NCI-H2107 treated with DMSO at 0.1 percent for 48 hours (cell line): Measurements from ENCODE around the gene TNP2.

Source experiments
- DNase-seq: peaks from one replicate; lab custom pipeline; 2025; ENCODE audit not compliant: unreplicated experiment; lab: John Stamatoyannopoulos, UW

Gene TNP2

DNA sequence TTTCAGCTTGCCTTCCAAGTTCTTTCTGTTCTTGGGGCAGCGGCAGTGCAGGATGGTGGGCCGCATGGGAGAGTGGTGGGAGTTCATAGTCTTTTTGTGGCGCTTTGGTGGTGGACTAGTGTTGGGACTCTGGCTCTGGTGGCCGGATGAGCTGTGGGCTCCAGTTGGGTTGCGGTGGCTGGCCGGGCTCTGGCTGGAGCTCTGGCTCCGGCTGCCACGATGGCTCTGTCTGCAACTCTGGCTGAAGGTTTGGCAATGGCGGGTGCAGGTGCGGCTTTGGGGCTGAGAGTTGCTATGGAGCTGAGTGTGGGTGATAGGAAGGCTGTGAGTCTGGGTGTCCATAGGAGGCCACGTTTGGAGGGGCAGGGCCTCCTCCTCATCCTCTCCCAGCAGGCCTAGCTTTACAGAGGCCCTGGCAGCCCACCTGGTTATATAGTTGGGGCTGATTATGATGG is at the start of gene TNP2:
TSS of gene TNP2 (minus strand) at position 405 of the 455 bp plus-strand sequence. CDS start at position 342, 63 bp downstream.
- DNase-seq: no peak

DNA sequence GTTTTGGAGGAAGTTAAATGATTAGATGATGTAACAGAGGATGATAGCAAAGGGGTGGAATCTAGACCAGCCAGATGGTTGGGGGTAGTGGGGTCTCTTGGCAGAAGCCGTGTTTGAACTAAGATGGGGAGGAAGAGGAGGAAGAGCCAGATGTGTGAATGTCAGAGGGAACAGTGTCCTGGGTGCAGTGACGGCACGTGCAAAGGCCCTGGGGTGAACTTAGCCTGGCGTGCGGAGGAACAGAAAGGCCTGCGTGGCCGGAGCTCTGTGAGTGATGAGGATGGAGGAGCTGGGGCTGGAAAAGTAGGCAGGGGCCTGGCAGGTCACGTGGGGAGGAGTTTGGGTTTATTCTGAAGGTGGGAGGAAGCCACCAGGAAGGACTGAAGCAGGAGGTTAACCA is 49.7 kb upstream of the TNP2 start:
- no peak for DNase-seq

DNA sequence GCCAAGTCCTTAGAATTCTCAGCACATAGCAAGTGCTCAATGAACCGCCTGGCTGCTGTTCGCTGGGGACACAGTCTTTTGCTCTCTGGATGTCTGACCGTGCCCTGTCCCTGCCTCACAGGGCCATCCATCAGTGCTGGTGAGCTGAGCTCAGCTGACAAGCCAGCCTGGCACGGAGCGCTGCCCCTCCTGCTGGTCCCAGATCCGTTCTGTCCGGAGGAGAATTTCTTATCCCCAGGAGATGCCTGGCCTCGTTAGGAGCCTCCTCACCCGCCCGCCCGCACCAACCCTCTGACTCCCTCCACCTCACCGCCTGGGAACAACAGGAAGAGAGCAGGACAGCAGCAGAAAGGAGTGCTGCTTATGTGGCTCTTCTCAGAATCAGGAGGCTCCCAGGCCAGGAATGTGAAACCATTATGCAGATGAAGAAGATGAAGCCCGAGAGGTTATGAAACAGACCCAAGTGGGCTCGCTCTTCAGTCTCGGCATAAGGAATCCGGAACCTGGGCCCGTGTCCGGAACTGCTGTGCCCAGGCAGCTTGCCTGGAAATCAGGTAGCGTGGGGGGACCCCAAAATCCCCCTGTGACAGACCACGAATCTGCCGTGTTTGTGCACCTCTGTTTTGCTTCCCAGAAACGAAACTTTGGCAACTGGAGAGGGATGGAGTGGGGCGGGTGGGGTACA is 47.3 kb upstream of the TNP2 start:
- no peak for DNase-seq

DNA sequence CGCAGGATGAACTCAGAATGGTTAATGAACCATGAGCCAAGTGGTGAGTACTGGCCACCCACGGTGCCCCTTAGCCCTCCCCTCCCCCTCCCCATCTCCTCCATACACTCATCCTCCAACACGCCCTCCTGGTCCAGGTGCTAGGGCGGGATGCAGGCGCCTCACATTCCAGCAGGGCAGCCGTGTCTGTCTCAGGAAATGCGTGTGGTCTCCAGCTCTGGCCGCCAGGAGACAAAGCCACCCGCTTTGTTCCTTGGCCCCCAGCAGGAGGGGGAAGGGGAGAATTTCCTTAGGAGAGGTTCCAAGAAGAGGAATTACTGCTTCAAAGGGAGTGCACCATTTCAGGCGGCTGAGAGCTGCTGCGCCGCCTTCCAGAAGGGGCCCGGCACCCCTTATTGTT is 46.4 kb upstream of the TNP2 start:
- DNase-seq: no peak

DNA sequence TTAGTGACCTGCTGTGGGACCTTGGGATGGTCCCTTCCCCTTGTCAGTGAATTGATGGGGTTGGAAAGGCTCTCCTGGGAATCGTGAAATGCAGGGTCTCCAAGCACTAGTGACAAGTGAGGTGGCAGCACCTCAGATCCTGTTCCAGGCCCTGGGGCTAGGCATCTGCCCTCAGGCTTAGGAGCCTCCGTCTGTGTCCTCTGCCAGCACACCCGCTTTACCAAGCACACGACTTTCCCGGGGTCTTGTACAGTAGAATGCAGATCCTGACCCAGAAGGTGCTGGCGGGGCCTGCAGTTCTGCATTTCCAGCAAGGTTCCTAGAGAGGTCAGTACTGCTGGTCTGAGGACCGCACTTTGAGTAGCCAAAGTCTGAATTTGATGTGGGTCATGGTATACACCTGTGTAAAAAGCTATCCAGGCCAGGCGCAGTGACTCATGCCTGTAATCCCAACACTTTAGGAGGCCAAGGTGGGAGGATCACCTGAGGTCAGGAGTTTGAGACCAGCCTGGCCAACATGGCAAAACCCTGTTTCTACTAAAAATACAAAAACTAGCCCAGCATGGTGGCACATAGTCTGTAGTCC is 45.3 kb upstream of the TNP2 start:
- DNase-seq: no peak

DNA sequence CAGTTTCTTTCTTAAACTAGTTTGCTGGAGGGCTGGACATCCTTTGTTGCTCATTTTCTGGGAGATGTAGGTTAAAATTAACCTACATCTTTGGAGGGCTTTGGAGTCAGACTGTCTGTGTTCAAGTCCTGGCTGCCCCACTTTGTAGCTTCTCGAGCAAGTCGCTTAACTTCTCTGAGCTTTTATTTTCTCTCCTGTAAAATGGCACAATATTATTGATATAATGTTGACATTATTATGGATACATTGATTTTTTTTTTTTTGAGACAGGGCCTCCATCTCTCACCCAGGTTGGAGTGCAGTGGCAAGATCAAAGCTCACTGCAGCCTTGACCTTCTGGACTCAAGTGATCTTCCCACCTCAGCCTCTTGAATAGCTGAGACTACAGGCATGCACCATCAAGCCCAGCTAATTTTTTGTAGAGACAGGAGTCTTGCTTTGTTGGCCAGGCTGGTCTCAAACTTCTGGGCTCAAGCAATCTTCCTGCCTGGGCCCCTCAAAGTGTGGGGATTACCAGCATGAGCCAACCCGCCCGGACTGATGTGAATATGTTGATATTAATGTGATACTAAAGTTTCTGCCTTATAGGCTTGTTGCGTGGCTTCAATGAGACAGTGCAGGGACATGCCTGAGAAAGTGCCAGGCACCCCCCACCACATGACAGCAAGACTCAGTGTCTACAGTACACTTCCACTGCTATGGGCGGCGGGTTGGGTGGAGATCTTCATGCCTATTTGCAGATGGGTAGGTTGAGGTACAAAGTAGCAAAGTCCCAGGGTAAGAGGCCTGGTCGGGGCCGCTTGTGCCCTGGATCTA is 44.6 kb upstream of the TNP2 start:
- DNase-seq: no peak

DNA sequence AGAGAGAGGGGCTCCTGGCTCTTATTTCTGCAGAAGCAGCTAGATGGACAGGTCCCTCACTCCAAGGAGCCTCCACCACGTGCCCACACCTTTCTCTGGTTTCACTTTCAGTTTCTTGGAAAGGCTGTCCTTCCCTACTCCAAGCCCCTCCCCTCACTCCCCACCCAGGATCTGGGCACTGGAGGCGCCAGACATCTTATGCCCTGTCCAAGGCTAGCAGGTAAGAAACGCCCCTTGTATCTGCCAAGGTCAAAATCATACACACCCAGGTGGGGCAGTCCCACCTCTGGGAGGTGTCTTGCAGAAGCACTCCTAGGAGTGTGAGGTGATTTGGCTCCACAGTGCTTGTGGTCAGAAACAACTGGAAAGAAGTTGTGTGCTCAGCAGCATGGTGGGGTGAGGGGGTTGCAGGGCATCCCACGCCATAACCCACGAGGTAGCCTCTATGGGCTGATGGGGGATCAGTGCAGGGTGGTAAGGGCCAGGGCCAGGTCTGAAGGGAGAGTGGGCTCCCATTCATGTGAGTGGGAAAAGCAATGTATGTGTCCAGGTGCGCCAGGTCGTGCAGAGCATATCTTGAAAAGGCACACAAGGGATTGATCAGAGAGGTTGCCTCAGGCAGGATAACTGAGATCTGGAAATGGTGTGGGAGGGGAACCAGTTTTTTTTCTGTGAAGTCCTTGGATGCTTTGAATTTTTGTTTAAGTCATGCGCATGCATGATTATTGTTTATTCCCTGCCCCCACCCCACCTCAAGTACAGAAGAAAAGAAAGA is 43.8 kb upstream of the TNP2 start:
- no peak for DNase-seq

DNA sequence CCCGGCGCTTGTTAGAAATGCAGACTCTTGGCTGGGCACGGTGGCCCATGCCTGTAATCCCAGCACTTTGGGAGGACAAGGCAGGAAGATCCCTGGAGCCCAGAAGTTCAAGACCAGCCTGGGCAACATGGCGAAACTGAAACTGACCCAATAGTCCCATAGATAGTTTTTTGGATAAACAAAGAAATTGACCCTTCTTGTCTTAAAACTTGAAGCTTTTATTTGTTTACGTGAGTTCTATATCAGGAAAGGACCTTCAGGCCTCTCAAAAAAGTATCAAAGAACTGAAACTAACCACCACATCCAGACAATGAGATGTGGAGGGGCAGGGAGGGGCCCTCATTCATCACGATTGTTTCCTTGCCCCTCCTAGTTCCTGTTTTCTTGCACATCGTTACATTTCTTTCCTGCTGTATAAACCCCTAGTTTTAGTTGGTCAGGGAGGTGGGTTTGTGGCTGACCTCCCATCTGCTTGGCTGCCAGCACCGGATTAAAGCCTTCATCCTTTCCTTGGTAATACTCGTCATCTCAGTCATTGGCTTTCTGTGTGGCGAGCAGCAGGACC is 42.0 kb upstream of the TNP2 start:
- no peak for DNase-seq

DNA sequence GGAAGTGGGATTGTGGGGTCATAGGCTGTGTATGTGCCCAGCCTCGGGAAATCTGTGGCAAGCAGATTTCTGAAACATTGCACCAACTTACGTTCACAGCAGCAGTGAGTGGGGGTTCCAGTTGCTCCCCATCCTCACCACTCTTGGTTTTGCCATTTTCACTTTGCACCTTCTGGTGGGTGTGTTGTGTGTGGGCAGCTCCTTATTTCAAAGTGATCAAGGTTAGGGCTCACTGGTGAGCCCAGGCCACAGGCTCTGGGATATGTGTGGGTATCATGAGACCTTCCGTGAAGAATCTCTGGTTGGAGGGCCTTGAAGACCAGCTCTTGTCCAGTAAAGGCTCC is 41.5 kb upstream of the TNP2 start:
- no peak for DNase-seq

DNA sequence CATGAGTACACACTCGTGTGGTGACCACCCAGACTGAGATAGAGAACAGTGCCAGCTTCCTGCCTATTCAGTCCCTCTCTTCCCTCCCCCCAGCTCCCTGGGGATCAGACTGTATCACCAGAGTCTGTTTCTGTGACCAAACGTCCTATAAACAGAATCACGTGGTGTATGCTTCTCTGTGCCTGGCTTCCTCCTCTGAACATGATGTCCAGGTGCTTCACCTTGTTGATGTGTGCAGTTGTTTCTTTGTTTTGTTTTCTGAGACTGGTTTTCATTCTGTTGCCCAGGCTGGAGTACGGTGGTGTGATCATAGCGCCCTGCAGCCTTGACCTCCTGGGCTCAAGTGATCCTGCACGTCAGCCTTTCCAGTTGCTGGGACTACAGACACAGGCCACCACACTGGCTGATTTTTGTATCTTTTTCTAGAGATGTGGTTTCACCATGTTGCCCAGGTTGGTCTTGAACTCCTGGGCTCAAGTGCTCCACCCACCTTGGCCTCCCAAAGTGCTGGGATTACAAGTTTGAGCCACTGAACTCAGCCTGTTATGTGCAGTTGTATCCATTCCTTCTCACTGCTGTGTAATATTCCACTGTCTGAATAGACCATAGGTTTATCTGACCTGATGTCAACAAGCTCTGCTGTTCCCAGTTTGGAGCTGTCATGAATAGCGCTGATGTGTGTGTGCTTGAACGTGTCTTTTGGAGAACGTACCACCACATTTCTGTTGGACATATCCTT is 40.9 kb upstream of the TNP2 start:
- peak; percentile 34 for DNase-seq

DNA sequence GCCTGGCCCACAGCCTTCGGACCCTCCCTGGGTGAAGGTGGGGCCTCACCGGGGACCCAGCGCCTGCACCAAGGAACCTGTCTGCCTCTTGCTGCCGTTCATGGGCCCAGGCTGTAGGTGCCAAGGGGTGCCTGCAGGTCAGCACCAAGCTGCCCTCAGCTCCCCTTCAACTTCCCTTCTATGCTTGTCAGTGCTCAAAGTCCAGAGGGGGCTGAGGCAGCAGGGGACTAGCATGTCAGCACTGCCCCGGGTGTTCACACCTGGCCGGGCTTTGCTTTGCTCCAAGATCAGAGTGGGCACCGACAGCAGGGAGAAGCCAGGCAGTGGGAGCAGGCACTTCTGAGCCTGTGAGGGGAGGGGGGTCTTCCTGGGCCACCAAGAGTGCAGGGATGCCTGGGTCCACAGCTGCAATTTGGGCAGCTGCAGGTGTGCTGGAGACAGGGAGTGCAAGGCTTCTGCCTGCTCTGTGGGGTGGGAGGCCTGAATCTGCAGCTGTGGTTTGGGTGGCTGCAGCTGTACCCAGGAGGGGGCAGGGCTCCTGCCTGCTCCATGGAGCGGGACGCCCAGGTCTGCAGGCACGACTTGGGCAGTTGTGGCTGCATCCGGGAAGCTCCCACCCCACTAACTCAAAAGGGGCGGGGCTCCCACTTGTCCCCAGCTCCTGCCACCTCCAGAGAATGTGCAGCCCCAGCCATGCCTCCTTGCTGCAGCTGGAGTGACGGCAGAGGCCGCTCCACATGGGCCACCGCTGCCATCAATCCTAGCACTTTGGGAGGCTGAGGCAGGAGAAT is 39.6 kb upstream of the TNP2 start:
- DNase-seq: no peak

DNA sequence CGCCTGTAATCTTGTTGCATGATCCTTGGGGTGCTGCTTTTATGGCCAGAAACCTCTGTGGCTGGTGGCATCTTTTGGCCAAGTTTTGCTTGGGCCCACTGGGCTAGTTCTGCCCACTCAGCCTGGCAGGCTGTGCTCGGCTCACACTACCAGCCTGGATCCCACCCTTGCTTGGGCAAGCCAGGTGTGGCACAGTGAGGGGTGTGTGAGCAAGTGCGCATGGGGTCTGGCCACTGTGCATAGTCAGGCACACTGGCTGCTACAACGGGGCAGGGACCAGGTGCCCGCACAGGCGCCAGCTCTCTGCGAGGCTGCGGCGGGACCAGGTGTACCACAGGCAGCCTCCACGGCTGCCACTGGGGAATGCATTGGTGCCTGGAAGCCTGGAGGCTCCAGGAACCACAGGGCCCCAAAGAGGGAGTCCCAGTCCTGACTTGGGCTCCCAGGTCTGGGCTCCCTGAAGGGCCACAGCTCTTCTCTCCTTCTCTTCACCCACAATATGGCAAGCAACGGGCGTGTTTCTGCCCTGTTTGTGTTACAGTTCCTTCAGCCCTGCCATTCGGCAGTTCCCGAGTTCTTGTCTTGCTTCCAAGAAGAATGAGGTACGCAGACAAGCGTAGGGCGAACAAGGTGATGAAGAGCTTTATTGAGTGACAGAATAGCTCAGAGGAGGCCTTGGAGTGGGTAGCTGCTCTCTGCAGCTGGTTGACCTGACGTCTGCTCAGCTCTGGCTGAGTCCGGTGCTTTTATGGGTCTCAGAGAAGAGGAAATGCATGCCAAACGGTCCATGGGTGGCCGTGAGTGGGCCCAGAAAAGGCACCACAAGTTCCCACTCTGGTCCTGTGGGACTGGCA is 38.7 kb upstream of the TNP2 start:
- no peak for DNase-seq

DNA sequence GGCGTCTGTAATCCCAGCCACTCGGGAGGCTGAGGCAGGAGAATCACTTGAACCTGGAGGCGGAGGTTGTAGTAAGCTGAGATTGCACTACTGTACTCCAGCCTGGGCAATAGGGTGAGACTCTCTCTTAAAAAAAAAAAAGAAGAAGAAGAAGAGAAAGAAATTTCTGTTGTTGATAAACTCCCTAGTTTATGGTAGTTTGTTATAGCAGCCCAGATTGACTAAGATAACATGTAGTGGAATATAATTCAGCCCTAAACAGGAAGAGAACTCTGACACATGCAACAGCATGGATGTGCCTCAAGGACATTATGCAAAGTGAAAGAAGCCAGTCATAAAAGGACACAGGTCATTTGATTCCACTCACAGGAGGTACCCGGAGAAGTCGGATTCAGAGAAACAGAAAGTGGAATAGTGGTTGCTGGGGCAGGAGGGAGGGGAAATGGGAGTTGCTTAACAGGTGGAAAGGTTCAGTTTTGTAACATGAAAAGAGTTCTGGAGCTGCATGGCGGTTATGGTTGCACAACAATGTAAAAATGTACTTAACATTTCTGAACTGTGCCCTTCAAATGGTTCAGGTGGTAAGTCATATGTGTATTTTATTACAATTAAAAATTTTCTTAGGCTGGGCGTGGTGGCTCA is 38.0 kb upstream of the TNP2 start:
- DNase-seq: no peak

DNA sequence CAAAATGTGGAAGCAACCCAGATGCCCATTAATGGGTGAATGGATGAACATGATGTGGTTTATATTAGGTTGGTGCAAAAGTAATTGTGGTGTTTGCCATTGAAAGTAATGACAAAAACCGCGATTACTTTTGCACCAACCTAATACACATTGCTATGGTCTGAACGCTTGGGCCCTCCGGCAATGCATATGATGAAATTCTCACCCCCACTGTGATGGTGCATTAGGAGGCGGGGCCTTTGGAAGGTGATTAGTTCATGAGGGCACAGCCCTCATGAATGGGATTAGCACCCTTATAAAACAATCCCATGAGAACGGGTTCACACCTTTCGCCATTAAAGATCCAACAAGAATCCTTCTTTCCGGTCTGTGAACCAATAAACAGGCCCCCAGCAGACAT is 37.3 kb upstream of the TNP2 start:
- no peak for DNase-seq

DNA sequence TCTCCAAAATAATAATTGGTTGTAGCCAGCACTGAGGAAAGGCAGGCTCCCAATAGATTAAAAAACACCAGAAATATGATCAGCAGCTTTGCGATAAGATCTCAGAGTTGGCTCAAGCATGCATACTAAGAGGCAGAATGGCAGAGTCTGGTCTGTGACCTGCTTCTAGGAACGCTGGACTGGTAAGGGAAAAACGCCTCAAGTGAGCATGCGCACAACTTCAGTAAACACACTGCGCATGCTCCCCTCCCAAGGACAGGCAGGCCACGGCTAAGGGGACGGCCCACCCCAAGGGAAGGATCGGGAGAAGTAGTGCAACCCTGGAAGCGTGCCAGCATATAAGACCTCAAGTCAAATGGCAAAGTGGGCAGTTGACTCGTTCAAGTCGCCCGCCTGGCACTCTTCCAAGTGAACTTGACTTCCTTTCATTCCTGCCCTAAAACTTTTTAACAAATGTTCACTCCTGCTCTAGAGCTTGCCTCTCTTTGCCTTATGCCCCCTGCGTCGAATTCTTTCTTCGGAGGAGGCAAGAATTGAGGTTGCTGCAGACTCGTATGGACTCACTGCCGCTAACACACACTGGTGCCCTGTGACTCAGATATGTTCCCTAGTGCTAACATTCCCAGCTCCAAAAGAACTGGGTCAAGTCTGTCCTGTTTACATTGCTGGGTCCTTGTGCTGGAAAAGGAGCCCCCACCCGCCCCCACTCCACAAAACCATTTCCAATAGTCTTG is 34.4 kb upstream of the TNP2 start:
- no peak for DNase-seq

DNA sequence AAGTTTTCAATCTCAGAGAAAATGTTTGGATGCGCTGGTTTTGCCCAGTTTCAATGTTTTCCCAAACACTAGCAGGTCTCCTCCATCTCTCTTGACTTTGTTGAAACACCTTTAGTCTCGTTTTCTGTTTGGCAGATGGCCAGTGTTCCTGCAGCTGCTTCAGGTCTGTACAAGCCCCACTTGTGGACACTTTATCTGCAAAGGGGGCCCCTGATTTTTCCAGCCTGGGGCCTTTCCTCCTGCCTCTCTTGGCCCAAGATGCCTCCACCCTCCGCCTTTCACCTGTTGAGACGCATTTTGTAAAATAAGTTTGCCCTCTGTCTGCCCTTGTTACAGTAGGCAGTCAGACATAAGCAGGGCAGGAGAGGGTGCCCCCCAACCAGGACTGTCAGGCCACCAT is 33.9 kb upstream of the TNP2 start:
- peak; percentile 69 for DNase-seq

DNA sequence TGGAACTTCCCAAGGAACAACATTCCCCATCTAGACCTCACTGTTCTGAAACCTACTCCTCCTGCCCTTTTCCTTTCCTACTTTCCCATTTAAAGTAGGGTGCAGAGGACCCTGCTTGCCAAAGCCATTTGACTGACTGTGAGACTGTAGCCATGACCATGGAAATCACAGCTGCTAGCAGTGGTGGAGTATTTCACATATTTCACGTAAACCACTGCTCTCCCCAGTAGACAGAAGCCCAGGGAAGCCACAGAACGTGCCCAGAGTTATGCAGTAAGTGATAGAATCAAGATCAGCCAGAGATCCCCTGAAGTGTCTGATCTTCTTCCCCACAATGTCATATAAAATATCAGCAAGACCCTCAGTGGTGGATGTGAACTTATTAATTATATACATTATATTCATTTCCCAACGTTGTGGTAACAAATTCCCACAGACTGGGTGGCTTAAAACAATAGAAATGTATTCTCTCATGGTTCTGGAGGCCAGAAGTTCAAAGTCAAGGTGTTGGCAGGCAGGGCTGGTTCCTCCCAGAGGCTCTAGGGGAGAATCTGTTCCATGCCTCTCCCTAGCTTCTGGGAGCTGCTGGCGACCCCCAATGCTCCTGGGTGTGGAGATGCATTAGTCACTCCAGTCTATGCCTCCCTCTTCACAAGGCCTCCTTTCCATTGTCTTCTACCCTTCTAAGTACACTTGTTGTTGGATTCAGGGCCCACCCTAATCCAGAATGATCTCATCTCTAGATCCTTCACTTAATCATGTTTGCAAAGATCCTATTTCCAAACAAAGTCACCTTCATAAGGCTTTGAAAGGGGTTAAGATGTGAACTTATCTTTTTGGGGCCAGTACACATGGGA is 32.7 kb upstream of the TNP2 start:
- no peak for DNase-seq
